Measurements from ENCODE around the gene ZNF699. TPM values are rescaled to one million over a fixed set of nuclear protein-coding genes. Genes with fewer than 3 reads are reported as not detected.

ZNF699 gene
- total and polyA plus RNA-seq, 10 of the 15 experiments (the other 5 are each of a cell fraction or from before 2014, with no cell fraction given): 0.04 to 2.9 (median 1.7) TPM

GRCh38 chr19:9321338-9321737 lies 11.7 kb upstream of the ZNF699 start (continued):
- TF ChIP-seq, protein P1, sequence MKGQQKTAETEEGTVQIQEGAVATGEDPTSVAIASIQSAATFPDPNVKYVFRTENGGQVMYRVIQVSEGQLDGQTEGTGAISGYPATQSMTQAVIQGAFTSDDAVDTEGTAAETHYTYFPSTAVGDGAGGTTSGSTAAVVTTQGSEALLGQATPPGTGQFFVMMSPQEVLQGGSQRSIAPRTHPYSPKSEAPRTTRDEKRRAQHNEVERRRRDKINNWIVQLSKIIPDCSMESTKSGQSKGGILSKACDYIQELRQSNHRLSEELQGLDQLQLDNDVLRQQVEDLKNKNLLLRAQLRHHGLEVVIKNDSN (IDR thresholded peaks at IDR 0.05; ENCODE audit: borderline replicate concordance, extremely low read length, insufficient read depth, low read depth, low read length): no peak
- TF ChIP-seq GATAD2B (conservative IDR thresholded peaks at IDR 0.05; ENCODE audit: low read depth) (no peak), YY1 (IDR thresholded peaks at IDR 0.05; ENCODE audit: low read depth, low read length) (no peak), MEF2A (IDR thresholded peaks at IDR 0.05; ENCODE audit: insufficient read depth, low read depth, low read length) (no peak), WRNIP1 (IDR thresholded peaks at IDR 0.05; ENCODE audit: borderline replicate concordance, low read depth, low read length) (no peak), IRF4 (IDR thresholded peaks at IDR 0.05; ENCODE audit: low read depth, low read length) (no peak), RB1 (IDR thresholded peaks at IDR 0.05; ENCODE audit: borderline replicate concordance) (no peak)
- TF ChIP-seq, protein P2, sequence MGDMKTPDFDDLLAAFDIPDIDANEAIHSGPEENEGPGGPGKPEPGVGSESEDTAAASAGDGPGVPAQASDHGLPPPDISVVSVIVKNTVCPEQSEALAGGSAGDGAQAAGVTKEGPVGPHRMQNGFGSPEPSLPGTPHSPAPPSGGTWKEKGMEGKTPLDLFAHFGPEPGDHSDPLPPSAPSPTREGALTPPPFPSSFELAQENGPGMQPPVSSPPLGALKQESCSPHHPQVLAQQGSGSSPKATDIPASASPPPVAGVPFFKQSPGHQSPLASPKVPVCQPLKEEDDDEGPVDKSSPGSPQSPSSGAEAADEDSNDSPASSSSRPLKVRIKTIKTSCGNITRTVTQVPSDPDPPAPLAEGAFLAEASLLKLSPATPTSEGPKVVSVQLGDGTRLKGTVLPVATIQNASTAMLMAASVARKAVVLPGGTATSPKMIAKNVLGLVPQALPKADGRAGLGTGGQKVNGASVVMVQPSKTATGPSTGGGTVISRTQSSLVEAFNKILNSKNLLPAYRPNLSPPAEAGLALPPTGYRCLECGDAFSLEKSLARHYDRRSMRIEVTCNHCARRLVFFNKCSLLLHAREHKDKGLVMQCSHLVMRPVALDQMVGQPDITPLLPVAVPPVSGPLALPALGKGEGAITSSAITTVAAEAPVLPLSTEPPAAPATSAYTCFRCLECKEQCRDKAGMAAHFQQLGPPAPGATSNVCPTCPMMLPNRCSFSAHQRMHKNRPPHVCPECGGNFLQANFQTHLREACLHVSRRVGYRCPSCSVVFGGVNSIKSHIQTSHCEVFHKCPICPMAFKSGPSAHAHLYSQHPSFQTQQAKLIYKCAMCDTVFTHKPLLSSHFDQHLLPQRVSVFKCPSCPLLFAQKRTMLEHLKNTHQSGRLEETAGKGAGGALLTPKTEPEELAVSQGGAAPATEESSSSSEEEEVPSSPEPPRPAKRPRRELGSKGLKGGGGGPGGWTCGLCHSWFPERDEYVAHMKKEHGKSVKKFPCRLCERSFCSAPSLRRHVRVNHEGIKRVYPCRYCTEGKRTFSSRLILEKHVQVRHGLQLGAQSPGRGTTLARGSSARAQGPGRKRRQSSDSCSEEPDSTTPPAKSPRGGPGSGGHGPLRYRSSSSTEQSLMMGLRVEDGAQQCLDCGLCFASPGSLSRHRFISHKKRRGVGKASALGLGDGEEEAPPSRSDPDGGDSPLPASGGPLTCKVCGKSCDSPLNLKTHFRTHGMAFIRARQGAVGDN (IDR thresholded peaks at IDR 0.05): no peak

GRCh38 chr19:9313756-9314155 lies 4.1 kb upstream of the ZNF699 start:
- H3K27ac ChIP-seq (ENCODE audit: control insufficient read depth, insufficient read depth): no peak overlapping the region
- ChIA-PET SMC1A (ENCODE audit: uncharacterized antibody, unreplicated experiment) (no interaction called here), POLR2A (no interaction called here), CTCF (interaction anchor here (0.7 kb wide), 1 partner anchor 10 kb away, joined by 4 read pairs; the partner anchor contains the start of gene ZNF559), RAD21 (ENCODE audit: unreplicated experiment) (no interaction called here)
- in situ Hi-C loops (cut with MboI): no loop called here
- FAIRE-seq (no peak), ATAC-seq (no peak), DNase-seq (ENCODE audit: low read depth, low spot score) (no peak)
- no peaks in the 10 kb centered on the region for H3K4me1 ChIP-seq (ENCODE audit: control insufficient read depth, insufficient read depth, low read length)
- no TSS peak for BruUV-seq (replicated peaks)
- H3K9ac ChIP-seq (ENCODE audit: control insufficient read depth, insufficient read depth, low read length): no peak overlapping the region
- H3K4me3 ChIP-seq: no peak overlapping the region
- intact Hi-C loops (cut with micrococcal nuclease; ENCODE audit: unreplicated experiment): loop anchor here (5.0 to 10.0 kb wide), 2 partner anchors 121 to 479 kb away; partner anchors contain the start of gene ZNF266
- no peak overlapping the region for H3K4me2 ChIP-seq (ENCODE audit: control insufficient read depth, insufficient read depth)
- no peaks in the 10 kb centered on the region for H3K36me3 ChIP-seq (ENCODE audit: control insufficient read depth in 2 of 2, insufficient read depth in 2 of 2, low read length in 1 of 2)
- no peaks in the 10 kb centered on the region for H3K27me3 ChIP-seq (replicated peaks in 1 of 2; ENCODE audit: control insufficient read depth in 2 of 2, insufficient read depth in 2 of 2, low read length in 1 of 2)
- no peaks in the 10 kb centered on the region for H3K79me2 ChIP-seq (ENCODE audit: control insufficient read depth, insufficient read depth, low read length)
- no peak overlapping the region for H2AFZ ChIP-seq (ENCODE audit: control insufficient read depth, low read depth, low read length)
- WGBS (ENCODE audit: insufficient coverage, insufficient replicate concordance, low lambda C conversion rate, missing lambda C conversion rate): 12% methylated on average over 4 of the region's 4 CpGs
- peaks cover 2% of the 10 kb centered on the region for H3K9me3 ChIP-seq (replicated peaks; ENCODE audit: control insufficient read depth, insufficient read depth, low read length)
- H4K20me1 ChIP-seq (ENCODE audit: control insufficient read depth, insufficient read depth): no peaks in the 10 kb centered on the region
- no peak for TF ChIP-seq ZNF622 (IDR thresholded peaks at IDR 0.05)
- no peak for TF ChIP-seq KLF5 (IDR thresholded peaks at IDR 0.05; ENCODE audit: partially characterized antibody)
- no peak for TF ChIP-seq KAT2A (conservative IDR thresholded peaks at IDR 0.05; ENCODE audit: control insufficient read depth, low read depth, low read length)
- TF ChIP-seq WRNIP1 (IDR thresholded peaks at IDR 0.05; ENCODE audit: borderline replicate concordance, low read depth, low read length): no peak
- TF ChIP-seq SUZ12 (IDR thresholded peaks at IDR 0.05; ENCODE audit: unreplicated experiment): no peak
- TF ChIP-seq TCF12 (IDR thresholded peaks at IDR 0.05; ENCODE audit: low read depth, low read length): no peak
- no peak for TF ChIP-seq CBX5 (IDR thresholded peaks at IDR 0.05; ENCODE audit: low read depth)
- TF ChIP-seq SUPT20H (IDR thresholded peaks at IDR 0.05; ENCODE audit: borderline replicate concordance, control insufficient read depth, low read depth, low read length): no peak
- no peak for TF ChIP-seq RCOR1 (conservative IDR thresholded peaks at IDR 0.05; ENCODE audit: low read depth, low read length)
- no peak for TF ChIP-seq YY1 (IDR thresholded peaks at IDR 0.05; ENCODE audit: low read depth, low read length)
- TF ChIP-seq EP300 (IDR thresholded peaks at IDR 0.05; ENCODE audit: borderline replicate concordance in 1 of 2, control insufficient read depth in 1 of 2, low read depth in 2 of 2, low read length in 2 of 2): no peak
- no peak for TF ChIP-seq CHD1 (IDR thresholded peaks at IDR 0.05; ENCODE audit: low read depth, low read length)
- TF ChIP-seq YBX1 (IDR thresholded peaks at IDR 0.05): no peak
